A673 (cell line): ENCODE data around the gene AFG1L. TPM values are rescaled to one million over a fixed set of nuclear protein-coding genes. Genes with fewer than 3 reads are reported as not detected.
"Not testable (repeated sequence)": the region's sequence is repeated elsewhere in the genome, so short reads cannot be mapped to it uniquely, and the experiment has no call there.

Experiments
- BruUV-seq: library from RNA; stranded (reverse); fragments of 400-500 nt; replicated peaks from 2 replicates; lab custom pipeline; 2021; lab: Mats Ljungman, UMichigan
- CTCF ChIA-PET: fragments of 300-600 bp; sonication (Branson Sonifier 250); formaldehyde crosslinking; loops from one replicate; lab custom pipeline; 2022; ENCODE audit warnings: antibody characterized with exemption; lab: Charles Lee
- POLR2A ChIA-PET: fragments of 300-600 bp; sonication (Branson Sonifier 250); formaldehyde crosslinking; loops from one replicate; lab custom pipeline; 2022; ENCODE audit warnings: antibody characterized with exemption; ENCODE audit not compliant: low non-redundant PET; lab: Charles Lee
- DNase-seq: peaks from one replicate; pipeline ENCODE4 v3.0.0-alpha.2; 2015; ENCODE audit warnings: low spot score
- H3K27ac ChIP-seq: fragments of 200-600 bp; sonication (generic); 2 replicates; pipeline ENCODE4 v1.5.1; 2016; ENCODE audit warnings: mixed run types, low read depth, mild to moderate bottlenecking, mixed read lengths, antibody characterized with exemption, low read length; ENCODE audit not compliant: poor library complexity, severe bottlenecking
- H3K27me3 ChIP-seq: fragments of 200-600 bp; sonication (generic); replicated peaks from 2 replicates; pipeline ENCODE4 v1.6.1; 2017; ENCODE audit warnings: mixed run types, low read depth, mild to moderate bottlenecking, mixed read lengths, antibody characterized with exemption, low read length; ENCODE audit not compliant: insufficient read depth, poor library complexity
- H3K36me3 ChIP-seq: fragments of 200-600 bp; sonication (generic); 2 replicates; pipeline ENCODE4 v1.6.1; 2016; ENCODE audit warnings: mixed run types, mild to moderate bottlenecking, mixed read lengths, antibody characterized with exemption, low read length; ENCODE audit not compliant: insufficient read depth, poor library complexity, severe bottlenecking
- H3K4me1 ChIP-seq: fragments of 200-600 bp; sonication (generic); 2 replicates; pipeline ENCODE4 v1.6.1; 2017; ENCODE audit warnings: mixed run types, mild to moderate bottlenecking, mixed read lengths, antibody characterized with exemption, low read length; ENCODE audit not compliant: insufficient read depth, poor library complexity, severe bottlenecking
- H3K4me3 ChIP-seq: fragments of 200-600 bp; sonication (generic); 2 replicates; pipeline ENCODE4 v1.5.1; 2016; ENCODE audit warnings: low read depth, mixed run types, mild to moderate bottlenecking, mixed read lengths, low read length; ENCODE audit not compliant: poor library complexity, severe bottlenecking
- H3K9me3 ChIP-seq: fragments of 200-600 bp; sonication (generic); 2 replicates; pipeline ENCODE4 v1.6.1; 2016; ENCODE audit warnings: mixed run types, low read depth, mild to moderate bottlenecking, mixed read lengths, antibody characterized with exemption, low read length; ENCODE audit not compliant: poor library complexity, severe bottlenecking
- EZH2 ChIP-seq: fragments of 200-600 bp; sonication (generic); IDR thresholded peaks from 2 replicates; pipeline ENCODE4 v1.6.1; 2017; ENCODE audit warnings: borderline replicate concordance, low read depth, mild to moderate bottlenecking, mixed read lengths, antibody characterized with exemption, low read length; ENCODE audit not compliant: poor library complexity, severe bottlenecking
- intact Hi-C: fragments of 100-400 bp; cut with micrococcal nuclease; formaldehyde crosslinking; loops from one replicate; pipeline ENCODE4 v1.10.0; 2022; ENCODE audit not compliant: unreplicated experiment
- total RNA-seq: library from RNA; stranded (reverse); gene quantifications from 2 replicates; pipeline ENCODE4 v1.2.3, GENCODE V29; 2021
- TF ChIP-seq, protein P1 (sequence below): fragments of 300-800, 200-600 bp; sonication (generic); conservative IDR thresholded peaks from 2 replicates; pipeline ENCODE4 v1.5.1; 2017; ENCODE audit warnings: low read depth, mild to moderate bottlenecking, antibody characterized with exemption, low read length, moderate library complexity, mixed read lengths

Gene AFG1L
- total RNA-seq, 1 experiment from 2014 or later, result 7.5 TPM

DNA sequence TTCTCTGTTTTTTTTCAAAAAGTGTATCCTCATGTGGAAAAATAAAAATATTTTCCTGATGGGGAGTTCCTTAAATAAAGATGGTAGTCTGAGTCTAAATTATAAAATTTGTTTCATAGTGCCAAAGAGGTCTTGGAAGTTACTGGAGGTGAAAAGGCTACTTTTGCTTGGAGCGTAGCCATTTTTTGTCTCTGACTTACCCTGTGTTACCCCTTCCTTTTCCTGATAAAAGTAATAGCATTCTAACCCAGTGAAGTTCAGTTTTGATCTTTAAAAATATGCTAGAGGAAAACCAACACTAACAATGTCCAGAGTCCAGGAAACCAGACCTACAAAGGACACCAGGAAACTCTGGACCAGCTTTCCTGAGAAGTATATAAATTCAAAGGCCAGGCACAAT lies 153.6 kb downstream of the AFG1L start:
- no peak overlapping the region for H3K4me3 ChIP-seq
- no peaks in the 10 kb centered on the region for H3K36me3 ChIP-seq
- no peak for TF ChIP-seq EZH2
- TF ChIP-seq, protein P1, sequence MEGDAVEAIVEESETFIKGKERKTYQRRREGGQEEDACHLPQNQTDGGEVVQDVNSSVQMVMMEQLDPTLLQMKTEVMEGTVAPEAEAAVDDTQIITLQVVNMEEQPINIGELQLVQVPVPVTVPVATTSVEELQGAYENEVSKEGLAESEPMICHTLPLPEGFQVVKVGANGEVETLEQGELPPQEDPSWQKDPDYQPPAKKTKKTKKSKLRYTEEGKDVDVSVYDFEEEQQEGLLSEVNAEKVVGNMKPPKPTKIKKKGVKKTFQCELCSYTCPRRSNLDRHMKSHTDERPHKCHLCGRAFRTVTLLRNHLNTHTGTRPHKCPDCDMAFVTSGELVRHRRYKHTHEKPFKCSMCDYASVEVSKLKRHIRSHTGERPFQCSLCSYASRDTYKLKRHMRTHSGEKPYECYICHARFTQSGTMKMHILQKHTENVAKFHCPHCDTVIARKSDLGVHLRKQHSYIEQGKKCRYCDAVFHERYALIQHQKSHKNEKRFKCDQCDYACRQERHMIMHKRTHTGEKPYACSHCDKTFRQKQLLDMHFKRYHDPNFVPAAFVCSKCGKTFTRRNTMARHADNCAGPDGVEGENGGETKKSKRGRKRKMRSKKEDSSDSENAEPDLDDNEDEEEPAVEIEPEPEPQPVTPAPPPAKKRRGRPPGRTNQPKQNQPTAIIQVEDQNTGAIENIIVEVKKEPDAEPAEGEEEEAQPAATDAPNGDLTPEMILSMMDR, result no peak
- ChIA-PET POLR2A (no interaction called here), CTCF (no interaction called here)
- no peak for DNase-seq
- BruUV-seq, result no TSS peak
- no peaks in the 10 kb centered on the region for H3K27me3 ChIP-seq
- no peaks in the 10 kb centered on the region for H3K4me1 ChIP-seq
- no peak overlapping the region for H3K27ac ChIP-seq
- intact Hi-C loops, result no loop called here
- no peaks in the 10 kb centered on the region for H3K9me3 ChIP-seq

DNA sequence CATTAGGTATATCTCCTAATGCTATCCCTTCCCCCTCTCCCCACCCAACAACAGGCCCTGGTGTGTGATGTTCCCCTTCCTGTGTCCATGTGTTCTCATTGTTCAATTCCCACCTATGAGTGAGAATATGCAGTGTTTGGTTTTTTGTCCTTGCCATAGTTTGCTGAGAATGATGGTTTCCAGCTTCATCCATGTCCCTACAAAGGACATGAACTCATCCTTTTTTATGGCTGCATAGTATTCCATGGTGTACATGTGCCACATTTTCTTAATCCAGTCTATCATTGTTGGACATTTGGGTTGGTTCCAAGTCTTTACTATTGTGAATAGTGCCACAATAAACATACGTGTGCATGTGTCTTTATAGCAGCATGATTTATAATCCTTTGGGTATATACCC lies 154.9 kb downstream of the AFG1L start:
- H3K9me3 ChIP-seq, POLR2A ChIA-PET, BruUV-seq, DNase-seq, H3K4me1 ChIP-seq, H3K4me3 ChIP-seq, CTCF ChIA-PET, H3K36me3 ChIP-seq, H3K27me3 ChIP-seq, intact Hi-C loops, H3K27ac ChIP-seq: not testable (repeated sequence)

DNA sequence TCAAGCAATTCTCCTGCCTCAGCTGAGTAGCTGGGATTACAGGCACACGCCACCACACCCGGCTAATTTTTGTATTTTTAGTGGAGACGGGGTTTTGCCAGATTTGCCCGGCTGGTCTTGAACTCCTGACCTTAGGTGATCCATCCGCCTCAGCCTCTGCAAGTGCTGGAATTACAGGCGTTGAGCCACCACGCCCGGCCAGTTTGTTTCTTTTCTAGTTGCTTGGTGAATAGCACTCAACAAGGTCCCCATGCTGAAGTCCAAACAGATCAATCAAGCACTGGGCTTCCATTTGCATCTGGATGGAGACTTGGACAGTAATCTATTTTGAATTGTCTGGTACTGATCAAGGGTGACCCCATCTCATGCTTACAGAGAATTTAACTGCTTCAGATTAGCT lies 157.0 kb downstream of the AFG1L start:
- H3K27me3 ChIP-seq, result no peaks in the 10 kb centered on the region
- POLR2A ChIA-PET, result no interaction called here
- intact Hi-C loops, result no loop called here
- no TSS peak for BruUV-seq
- H3K4me3 ChIP-seq, result no peak overlapping the region
- H3K9me3 ChIP-seq, result no peaks in the 10 kb centered on the region
- TF ChIP-seq, protein P1, result no peak
- TF ChIP-seq EZH2, result no peak
- CTCF ChIA-PET, result no interaction called here
- H3K36me3 ChIP-seq, result no peaks in the 10 kb centered on the region
- no peak overlapping the region for H3K27ac ChIP-seq
- DNase-seq, result no peak
- H3K4me1 ChIP-seq, result no peaks in the 10 kb centered on the region

DNA sequence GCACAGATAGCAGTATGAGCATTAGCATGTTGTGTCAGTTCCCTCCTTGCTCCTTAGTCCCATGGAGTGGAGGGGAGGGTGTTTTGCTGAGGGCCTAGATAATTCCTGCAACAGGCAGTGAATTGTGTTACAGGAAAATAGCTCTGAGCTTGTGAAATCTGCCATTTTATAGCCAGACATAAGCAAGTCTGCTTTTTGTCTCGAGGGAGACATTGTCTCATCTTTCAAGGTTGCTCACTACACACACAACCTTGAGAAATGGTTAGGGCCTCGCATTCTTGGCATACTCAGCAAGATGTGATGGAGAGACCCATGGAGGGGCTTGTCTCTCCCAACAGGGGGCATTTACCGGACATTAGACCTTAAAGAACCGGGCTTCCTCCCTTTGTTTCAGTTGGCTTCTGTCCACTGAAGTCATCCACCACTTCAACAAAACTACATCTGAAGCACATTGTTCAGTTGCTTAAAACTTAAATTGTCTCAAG lies 157.9 kb downstream of the AFG1L start:
- no peaks in the 10 kb centered on the region for H3K9me3 ChIP-seq
- TF ChIP-seq, protein P1, result no peak
- TF ChIP-seq EZH2, result no peak
- ChIA-PET POLR2A (no interaction called here), CTCF (interaction anchor here (0.6 kb wide), 1 partner anchor 270 kb away, joined by 4 read pairs; no protein-coding TSS in a partner anchor)
- no peak overlapping the region for H3K4me3 ChIP-seq
- no peak overlapping the region for H3K27ac ChIP-seq
- intact Hi-C loops, result no loop called here
- H3K27me3 ChIP-seq, result no peaks in the 10 kb centered on the region
- no peaks in the 10 kb centered on the region for H3K36me3 ChIP-seq
- BruUV-seq, result no TSS peak
- no peak for DNase-seq
- H3K4me1 ChIP-seq, result no peaks in the 10 kb centered on the region
